Ovary (tissue), 10 donors: Measurements from ENCODE around the gene PARP9. TPM values are rescaled to one million over a fixed set of nuclear protein-coding genes. Genes with fewer than 3 reads are reported as not detected.
A peak's percentile ranks its signal among the peaks of the same experiment; 100 is the strongest.

ENCODE experiments used
- DNase-seq, 5 donors: peaks; one replicate each; pipeline ENCODE4 v3.0.0-alpha.2; 2019 to 2020
- H3K27ac ChIP-seq, 2 donors: fragments of 200-600 bp; one replicate each; pipeline versions ENCODE4 v1.5.1 to v1.8.0; 2019 to 2022
- H3K27me3 ChIP-seq: fragments of 200-600 bp; one replicate; pipeline ENCODE4 v1.8.0; 2022
- H3K36me3 ChIP-seq: fragments of 200-600 bp; sonication (generic); one replicate; pipeline ENCODE4 v1.5.1; 2019
- H3K4me1 ChIP-seq: one replicate; pipeline ENCODE4 v1.8.1; 2013; ENCODE audit warnings: mild to moderate bottlenecking, moderate library complexity; ENCODE audit not compliant: insufficient read depth
- H3K4me3 ChIP-seq: fragments of 200-600 bp; sonication (generic); one replicate; pipeline ENCODE4 v1.5.1; 2017
- H3K9me3 ChIP-seq, 2 donors: fragments of 200-600 bp in 1 of 2; sonication (generic) in 1 of 2; one replicate each; pipeline versions ENCODE4 v1.5.1 to v1.8.1; 2013 to 2019; ENCODE audit warnings: mild to moderate bottlenecking in 1 of 2, moderate library complexity in 1 of 2
- CTCF ChIP-seq, 3 donors: fragments of 450-650 bp in 2 of 3; fragments of 200-600 bp in 1 of 3; IDR thresholded peaks; one replicate each; pipeline versions ENCODE4 v1.5.1 to v1.8.0; 2016 to 2022; ENCODE audit warnings: antibody characterized with exemption in 3 of 3, mild to moderate bottlenecking in 1 of 3
- EP300 ChIP-seq: sonication (generic); formaldehyde crosslinking; IDR thresholded peaks from one replicate; pipeline ENCODE4 v1.6.1; 2017; ENCODE audit warnings: antibody characterized with exemption
- POLR2A ChIP-seq: fragments of 450-650 bp; IDR thresholded peaks from one replicate; pipeline ENCODE4 v1.6.1; 2017; ENCODE audit warnings: antibody characterized with exemption, mild to moderate bottlenecking, moderate library complexity
- WGBS, 3 donors: extraction: QIAGEN DNeasy Blood & Tissue Kit in 1 of 3; methylation state at CpG; one replicate each; pipeline versions ENCODE4 v1.1.5 to v1.1.7; 2013 to 2017; 5-methylcytosine and 5-hydroxymethylcytosine counted together
- intact Hi-C, 4 donors: fragments of 100-400 bp; cut with DNase I; formaldehyde crosslinking; loops; one replicate each; pipeline versions ENCODE4 v1.11.0 to v1.15.1; 2022 to 2023
- long read RNA-seq, 3 donors: library from polyadenylated mRNA in 2 of 3; unstranded in 2 of 3; transcript quantifications; one replicate each; pipeline ENCODE4 v2.0.0 and lab custom pipeline, GENCODE V29; 2021 to 2026
- polyA plus RNA-seq, 2 donors: library from polyadenylated mRNA; stranded (reverse); fragments of 200-250 nt in 1 of 2; fragments of 350-450 nt in 1 of 2; fragmentation: Illumina TruSeq in 1 of 2; extraction: RNeasy Lipid Tissue Mini Kit (QIAGEN cat#74804) in 1 of 2; gene quantifications; one replicate each; pipeline ENCODE4 v1.2.3, GENCODE V29; 2013 to 2014
- total RNA-seq, 7 donors: library from RNA; depleted of rRNA in 2 of 7; stranded (reverse); fragments of >200 nt in 2 of 7; fragmentation: NEBNext Ultra II Directional in 3 of 7; extraction: Animal tissue kit (Norgen Biotek cat#: 25700) in 3 of 7; gene quantifications; one replicate each; pipeline versions ENCODE4 v1.1.0 to v1.2.4, GENCODE V29; 2016 to 2023
- donor health status: DM: no; HTN: no; CAD: no; lungs with moderate emphysema.
- donor health status: DM: no; HTN: no; CAD: no.
- donor health status: Bipolar disorder and iron deficiency.
- donor health status: DM: yes; HTN: yes; CAD: no.
- donor health status: DM: no; HTN: no; CAD: no.
- donor health status: DM: yes; HTN: yes; CAD: no.

The PARP9 gene
- total RNA-seq, result 10 to 100 TPM; 15.6 to 30.1 (median 23.0) TPM
- polyA plus RNA-seq, result 10 to 100 TPM; 14.4 to 46.2 TPM
- long read RNA-seq, donor 1, full-length matches to known transcripts, result 4 of 192 reads
- long read RNA-seq, donor 1, partial matches to known transcripts, result 148 of 192 reads
- long read RNA-seq, donor 1, other reads (novel, unspliced or antisense), result 40 of 192 reads
- long read RNA-seq, donor 2, result 0 reads
- long read RNA-seq, donor 3, transcript PARP9-204 (11 exons, 3,040 nt), result major isoform, 7 of 40 reads
- long read RNA-seq, donor 3, partial matches to known transcripts, result 4 of 40 reads
- long read RNA-seq, donor 3, other reads (novel, unspliced or antisense), result 29 of 40 reads

DNA sequence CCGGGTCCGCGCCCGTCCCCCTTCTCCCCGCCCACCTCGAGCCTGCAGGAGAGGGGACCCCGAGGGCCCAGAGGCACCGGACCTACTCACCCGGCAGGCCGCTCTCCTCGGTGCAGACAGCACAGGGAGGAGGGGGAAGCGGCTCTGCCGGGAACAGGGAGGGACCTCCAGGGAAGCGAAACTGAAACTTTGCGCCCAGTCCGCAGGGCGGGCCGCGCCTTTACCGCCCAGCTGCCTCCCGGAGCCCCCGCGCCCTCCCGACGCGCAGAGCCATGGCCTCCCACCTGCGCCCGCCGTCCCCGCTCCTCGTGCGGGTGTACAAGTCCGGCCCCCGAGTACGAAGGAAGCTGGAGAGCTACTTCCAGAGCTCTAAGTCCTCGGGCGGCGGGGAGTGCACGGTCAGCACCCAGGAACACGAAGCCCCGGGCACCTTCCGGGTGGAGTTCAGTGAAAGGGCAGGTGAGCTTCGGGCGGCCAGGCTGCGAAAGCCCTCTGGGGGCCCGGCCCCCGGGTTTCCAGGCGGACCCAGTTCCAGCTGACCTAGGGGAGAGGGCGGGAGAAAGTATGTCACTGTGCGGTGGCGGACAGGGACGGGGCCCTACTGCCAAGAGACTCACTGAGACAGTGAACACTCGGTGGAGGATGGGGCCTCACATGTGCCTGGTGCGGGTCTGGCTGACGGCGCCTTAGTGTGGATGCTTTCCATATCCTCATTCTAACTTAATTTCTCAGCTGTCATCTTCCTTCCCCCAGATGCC lies at the start of gene PARP9, which contains the start of gene DTX3L:
Gene PARP9 (minus strand): TSS at position 146 of the 758 bp plus-strand sequence. CDS start 4,680 bp downstream, outside the sequence.
Gene DTX3L (plus strand): TSS at position 184 of the 758 bp plus-strand sequence. CDS start 89 bp downstream, at position 273.
- no peaks in the 10 kb centered on the region for H3K27me3 ChIP-seq
- peaks cover 5% of the 10 kb centered on the region for H3K4me1 ChIP-seq
- WGBS, 3 donors, result 0 to 1% (median 0%) methylated on average over 46 to 56 of the region's 56 CpGs
- no peaks in the 10 kb centered on the region for H3K9me3 ChIP-seq
- peak; percentile 82 to 86 (median 83) for DNase-seq
- H3K27ac ChIP-seq, result peak within 1 kb of the TSS; percentile 86 to 93
- no peaks in the 10 kb centered on the region for H3K36me3 ChIP-seq
- TF ChIP-seq EP300, result no peak
- TF ChIP-seq POLR2A, result peak; percentile 73
- peak in 1 of 3 donors; percentile 12 for TF ChIP-seq CTCF (IDR thresholded peaks at IDR 0.05)
- H3K4me3 ChIP-seq, result peak within 1 kb of the TSS; percentile 76
- intact Hi-C loops, result loop anchor here in 3 of 4 donors (5.0 to 10.0 kb wide), 3 partner anchors 113 to 120 kb away; partner anchors contain the start of gene PARP14 (in 2 of the 3)

DNA sequence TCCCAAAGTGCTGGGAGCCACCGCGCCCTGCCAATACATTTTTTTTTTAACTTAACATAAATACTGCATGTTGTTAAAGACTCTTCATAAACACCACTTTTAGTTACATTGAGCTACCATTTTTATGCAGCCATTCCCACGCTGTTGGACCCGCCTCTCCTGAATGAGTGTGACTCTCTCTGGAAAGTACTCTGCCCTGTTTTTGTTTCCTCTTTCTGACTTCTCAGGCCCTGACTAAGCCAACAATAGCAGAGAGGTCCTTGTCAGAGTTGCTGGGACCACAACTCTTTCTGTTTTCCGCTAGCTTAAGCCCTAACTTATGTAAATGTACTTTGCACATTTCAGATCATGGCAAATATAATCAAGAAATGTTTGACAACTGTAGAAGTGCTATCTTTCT lies 48.6 kb upstream of the PARP9 start:
- H3K4me3 ChIP-seq, result no peak overlapping the region
- no peak overlapping the region for H3K27ac ChIP-seq
- H3K4me1 ChIP-seq, result no peaks in the 10 kb centered on the region
- TF ChIP-seq POLR2A (no peak), EP300 (no peak), CTCF (IDR thresholded peaks at IDR 0.05) (no peak)
- 94 to 98% (median 94%) methylated on average over 5 of the region's 5 CpGs for WGBS, 3 donors
- no peaks in the 10 kb centered on the region for H3K36me3 ChIP-seq
- no peaks in the 10 kb centered on the region for H3K27me3 ChIP-seq
- H3K9me3 ChIP-seq, result no peaks in the 10 kb centered on the region
- intact Hi-C loops, result no loop called here
- no peak for DNase-seq

DNA sequence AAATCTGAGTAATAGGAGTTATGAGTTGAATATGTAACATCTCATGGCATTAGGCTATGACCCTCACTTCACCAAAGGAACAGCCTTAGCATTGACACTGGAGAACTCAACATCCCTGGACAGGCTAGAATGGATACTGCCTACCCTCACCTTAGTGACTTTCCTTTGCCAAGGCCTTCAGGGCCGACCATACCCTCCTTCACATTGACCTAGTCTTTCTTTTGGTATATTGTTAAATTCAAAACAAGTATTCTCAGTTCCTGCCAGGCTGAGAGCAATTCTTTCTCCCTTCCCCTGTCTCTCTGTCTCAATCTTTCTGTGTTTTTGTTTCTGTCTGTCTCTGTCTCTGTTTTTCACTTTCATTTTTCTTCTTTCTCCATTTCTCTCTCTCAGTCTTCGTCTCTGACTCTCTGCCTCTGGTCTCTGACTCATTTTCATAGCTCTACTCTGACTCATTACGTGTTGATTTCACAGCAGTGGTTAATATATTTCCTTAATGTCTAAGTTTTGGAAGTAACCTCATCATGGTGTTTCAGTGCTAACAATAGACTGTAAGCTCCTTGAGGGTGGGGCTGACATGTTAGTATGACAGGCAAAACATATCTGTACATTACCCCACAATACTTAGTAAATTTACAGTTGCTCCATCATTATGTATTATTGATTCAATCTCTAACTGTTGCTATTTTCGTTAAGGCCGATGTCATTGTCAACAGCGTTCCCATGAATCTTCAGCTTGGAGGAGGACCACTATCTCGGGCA lies 45.9 kb upstream of the PARP9 start:
- H3K36me3 ChIP-seq, result no peaks in the 10 kb centered on the region
- no peak for DNase-seq

More for the DNA sequence above, 45.9 kb upstream of the PARP9 start:
- H3K9me3 ChIP-seq, result no peaks in the 10 kb centered on the region
- H3K27ac ChIP-seq, result no peak overlapping the region
- TF ChIP-seq EP300 (no peak), CTCF (IDR thresholded peaks at IDR 0.05) (no peak), POLR2A (no peak)
- H3K4me3 ChIP-seq, result no peak overlapping the region
- WGBS, 3 donors, result 68 to 78% (median 76%) methylated on average over 7 of the region's 7 CpGs
- intact Hi-C loops, result no loop called here
- H3K27me3 ChIP-seq, result no peaks in the 10 kb centered on the region
- no peaks in the 10 kb centered on the region for H3K4me1 ChIP-seq
